HG03575 (cell line): ENCODE results near the gene PRDM16.

Experiments used
- ATAC-seq: cut with Tn5 transposase; IDR thresholded peaks from one replicate; pipeline ENCODE4 v1.9.1; 2021; ENCODE audit not compliant: unreplicated experiment, insufficient number of reproducible peaks, low FRiP score; ENCODE audit errors: extremely low read depth

The PRDM16 gene

DNA sequence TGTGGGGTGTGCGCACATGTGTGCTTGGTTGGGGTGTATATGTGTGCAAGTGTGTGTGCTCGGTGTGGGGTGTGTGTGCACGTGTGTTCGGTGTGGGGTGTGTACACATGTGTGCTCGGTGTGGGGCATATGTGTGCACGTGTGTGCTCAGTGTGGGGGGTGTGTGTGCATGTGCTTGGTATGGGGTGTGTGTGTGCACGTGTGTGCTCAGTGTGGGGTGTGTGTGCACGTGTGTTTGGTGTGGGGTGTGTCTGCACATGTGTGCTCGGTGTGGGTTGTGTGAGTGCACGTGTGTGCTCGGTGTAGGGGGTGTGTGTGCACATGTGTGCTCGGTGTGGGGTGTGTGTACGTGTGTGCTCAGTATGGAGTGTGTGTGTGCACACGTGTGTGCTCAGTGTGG lies 77.5 kb downstream of the PRDM16 start:
- no peak for ATAC-seq

DNA sequence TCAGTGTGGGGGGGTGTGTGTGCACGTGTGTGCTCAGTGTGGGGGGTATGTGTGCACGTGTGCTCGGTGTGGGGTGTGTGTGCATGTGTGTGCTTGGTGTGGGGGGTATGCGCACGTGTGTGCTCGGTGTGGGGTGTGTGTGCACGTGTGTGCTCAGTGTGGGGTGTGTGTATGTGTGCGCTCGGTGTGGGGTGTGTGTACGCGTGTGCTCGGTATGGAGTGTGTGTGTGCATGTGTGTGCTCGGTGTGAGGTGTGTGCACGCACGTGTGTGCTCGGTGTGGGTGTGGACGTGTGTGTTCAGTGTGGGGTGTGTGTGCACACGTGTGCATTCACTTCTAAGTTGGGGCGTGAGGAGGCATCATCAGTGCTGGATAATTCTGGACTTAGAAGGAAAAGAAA lies 77.9 kb downstream of the PRDM16 start:
- no peak for ATAC-seq

DNA sequence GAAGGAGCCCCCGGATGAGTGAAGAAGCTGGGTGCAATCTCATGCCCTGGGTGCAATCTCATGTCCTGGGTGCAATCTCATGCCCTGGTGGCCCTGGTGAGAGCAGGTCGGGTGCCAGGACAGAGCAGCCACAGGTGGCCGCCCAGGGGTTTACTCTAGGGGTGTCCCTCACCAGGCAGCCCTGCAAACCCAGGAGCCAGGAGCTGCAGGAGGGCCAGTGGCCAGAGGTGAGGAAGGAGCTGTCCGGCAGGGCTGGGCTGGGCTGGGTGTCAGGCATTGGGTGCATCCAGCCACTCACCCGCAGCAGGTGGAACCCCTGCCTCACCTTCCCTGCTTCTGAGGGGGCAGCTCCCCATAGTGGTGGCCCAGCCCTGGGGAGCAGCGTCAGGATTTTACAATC lies 79.2 kb downstream of the PRDM16 start:
- no peak for ATAC-seq

- ATAC-seq: no peak
Measured at GRCh38 chr1:3149277-3149676, 80.3 kb downstream of the PRDM16 start.

DNA sequence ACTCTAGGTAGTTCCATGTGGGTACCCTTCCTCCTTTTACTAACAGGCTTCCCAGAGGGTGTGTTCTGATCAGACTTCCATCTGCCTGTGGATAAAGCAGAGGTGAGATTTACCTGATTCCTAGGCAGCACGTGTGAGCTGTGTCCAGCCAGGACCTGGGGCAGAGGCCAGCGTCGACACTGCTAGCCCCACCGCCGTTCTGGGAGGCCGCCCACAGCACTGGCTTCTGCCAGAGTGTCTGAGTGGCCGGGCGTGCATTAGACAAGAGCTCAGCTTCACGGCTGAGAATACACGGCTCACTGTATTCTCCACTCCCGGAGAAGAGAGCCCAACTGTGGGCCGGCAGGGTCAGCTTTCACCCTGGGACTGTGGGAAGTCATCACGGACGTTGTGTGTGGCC lies 82.5 kb downstream of the PRDM16 start:
- ATAC-seq: no peak

GRCh38 chr1:3152143-3152542 lies 83.1 kb downstream of the PRDM16 start:
- no peak for ATAC-seq

GRCh38 chr1:3153197-3153596 lies 84.2 kb downstream of the PRDM16 start:
- ATAC-seq: no peak

- no peak for ATAC-seq
Measured at GRCh38 chr1:3153902-3154795, 85.1 kb downstream of the PRDM16 start.

DNA sequence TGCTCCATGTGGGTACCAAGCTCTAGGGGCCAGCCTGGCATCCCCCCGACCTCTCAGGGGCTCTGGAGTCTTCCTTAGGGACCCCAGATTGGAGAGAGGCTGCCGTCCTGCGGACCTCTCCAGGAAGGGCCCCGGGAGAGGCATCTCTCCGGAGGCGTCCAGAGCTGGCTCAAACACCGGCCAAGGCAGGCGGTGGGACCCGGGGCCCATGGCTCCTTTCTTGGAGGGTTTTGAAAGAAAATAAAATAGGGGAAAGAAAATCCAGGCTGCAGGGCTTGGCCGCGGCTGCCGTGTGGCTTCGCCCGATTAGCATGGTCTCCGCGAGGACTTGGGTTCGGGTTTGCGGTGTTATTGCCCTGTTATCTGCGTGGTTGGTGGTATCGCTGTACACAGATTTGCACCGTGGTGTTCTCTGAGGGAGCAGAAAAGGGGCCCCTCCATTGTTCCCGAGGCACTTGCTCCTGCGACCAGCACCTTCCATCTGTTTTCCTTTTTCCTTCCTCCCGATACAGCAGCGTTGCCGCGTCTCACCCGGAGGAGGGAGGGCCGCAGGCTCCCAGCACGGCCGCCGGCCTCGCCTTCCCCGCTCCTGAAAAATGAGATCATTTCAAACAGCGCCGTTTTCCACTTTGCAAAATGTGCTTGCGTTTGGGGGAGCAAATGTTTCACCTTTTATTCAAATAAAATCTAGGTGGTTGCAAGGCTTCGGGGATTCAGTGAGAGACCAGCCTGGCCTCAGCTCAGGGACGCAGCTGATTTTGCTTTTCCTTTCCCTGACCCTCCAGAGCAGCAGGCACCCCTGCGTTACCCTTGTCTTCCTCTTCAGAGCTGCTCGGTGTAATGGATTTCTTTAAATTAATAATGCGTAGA lies 86.3 kb downstream of the PRDM16 start:
- no peak for ATAC-seq

- ATAC-seq: no peak
Measured at GRCh38 chr1:3155926-3156220, 86.9 kb downstream of the PRDM16 start.

DNA sequence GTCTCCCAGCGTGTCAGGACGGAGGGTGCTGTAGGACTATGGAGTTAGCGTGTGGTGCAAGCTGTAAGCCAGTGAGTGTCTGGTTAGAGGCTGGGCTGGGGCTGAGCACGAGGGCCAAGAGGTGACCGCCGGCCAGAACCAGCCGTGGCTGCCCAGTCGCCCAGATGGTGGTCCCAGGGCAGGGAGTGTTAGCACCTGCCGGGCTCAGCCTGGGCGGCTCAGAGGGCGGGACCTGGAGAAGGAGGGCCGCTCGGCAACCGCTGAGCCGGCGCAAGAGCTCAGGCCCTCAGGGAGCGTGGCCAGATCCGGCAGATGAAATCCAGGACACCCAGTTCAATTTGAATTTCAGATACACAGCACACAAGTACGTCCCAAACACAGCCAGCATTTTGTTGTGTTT lies 87.9 kb downstream of the PRDM16 start:
- no peak for ATAC-seq

GRCh38 chr1:3158347-3158746 lies 89.3 kb downstream of the PRDM16 start:
- ATAC-seq: no peak

- no peak for ATAC-seq
Measured at GRCh38 chr1:3159121-3159520, 90.1 kb downstream of the PRDM16 start.

GRCh38 chr1:3159996-3160395 lies 91.0 kb downstream of the PRDM16 start:
- no peak for ATAC-seq

- no peak for ATAC-seq
Measured at GRCh38 chr1:3160647-3161145, 91.7 kb downstream of the PRDM16 start.

GRCh38 chr1:3161176-3161840 lies 92.3 kb downstream of the PRDM16 start:
- ATAC-seq: no peak

DNA sequence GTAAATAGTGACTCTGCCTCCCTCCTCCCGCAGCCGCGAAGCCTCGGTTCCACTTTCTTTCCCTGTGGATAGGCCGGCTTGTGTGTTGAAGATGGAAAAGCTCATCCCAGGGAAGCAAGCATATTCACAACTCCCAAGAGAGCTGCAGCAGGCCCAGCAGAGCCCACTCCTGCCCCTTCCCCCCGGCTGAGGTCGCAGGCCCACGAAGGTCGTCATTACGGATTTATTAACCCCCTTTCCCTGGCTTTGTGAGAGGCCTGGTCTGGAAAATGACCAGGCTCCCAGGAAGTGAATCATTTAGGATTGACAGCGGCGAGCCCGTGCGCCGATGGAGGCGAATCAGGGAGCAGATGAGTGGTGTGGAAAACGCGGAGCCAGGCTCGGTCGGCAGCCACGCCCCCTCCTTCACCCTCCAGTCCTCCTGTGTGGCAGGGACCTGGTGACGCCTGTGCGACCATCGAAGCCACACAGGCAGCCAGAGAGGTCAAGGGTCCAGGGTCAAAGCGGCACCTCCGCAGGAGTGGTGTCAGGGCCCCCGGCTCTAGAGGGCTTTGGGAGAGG lies 93.4 kb downstream of the PRDM16 start:
- ATAC-seq: no peak

GRCh38 chr1:3163356-3163755 lies 94.4 kb downstream of the PRDM16 start:
- ATAC-seq: no peak

- ATAC-seq: no peak
Measured at GRCh38 chr1:3164671-3165070, 95.7 kb downstream of the PRDM16 start.
